ENCODE data around the gene RNASE1.
"Not testable (repeated sequence)": the region's sequence is repeated elsewhere in the genome, so short reads cannot be mapped to it uniquely, and the experiment has no call there.

The RNASE1 gene

DNA sequence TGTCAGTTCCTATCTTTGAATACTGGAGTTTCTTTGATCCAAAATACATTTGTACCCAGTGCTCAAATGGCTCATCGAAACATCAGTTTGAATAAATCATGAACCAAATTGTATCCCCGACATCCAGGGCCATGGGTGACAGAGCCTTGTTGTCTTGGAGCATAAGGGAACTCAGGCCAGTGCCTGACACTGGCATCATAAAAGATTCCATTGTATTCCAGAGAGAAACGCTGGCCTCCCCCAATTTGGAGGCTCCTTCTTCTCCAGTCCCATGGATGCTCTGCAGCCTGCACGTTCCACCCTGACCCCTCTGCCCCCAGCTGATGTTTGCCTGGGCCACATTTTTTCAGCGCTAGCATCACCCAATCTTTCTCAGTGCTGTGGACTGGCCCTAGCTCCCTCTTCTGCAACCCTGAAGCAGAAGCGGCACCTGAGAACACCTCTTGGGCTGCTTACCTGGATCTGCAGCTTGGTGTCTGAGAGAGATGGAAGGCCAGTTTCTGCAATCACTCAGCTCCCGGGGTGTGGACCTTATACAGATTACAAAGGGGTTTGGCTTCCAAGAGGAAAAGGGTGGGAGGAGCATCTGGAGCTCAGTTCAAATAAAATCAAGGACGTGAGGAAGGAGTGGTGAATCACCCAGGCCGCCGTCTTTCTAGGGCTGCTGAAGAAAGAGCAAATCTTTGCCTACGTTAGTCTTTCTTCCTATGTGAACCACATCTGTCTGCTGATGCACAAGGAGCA, at the start of gene RNASE1:
RNASE1 (minus strand) TSS at position 504 of the 744 bp plus-strand sequence. CDS start 776 bp downstream, outside the sequence.
- DNase-seq (ENCODE audit: low read depth, low spot score): no peak

GRCh38 chr14:20848955-20849570, 46.4 kb upstream of the RNASE1 start:
- DNase-seq (ENCODE audit: low read depth, low spot score): no peak

GRCh38 chr14:20848316-20848954, 45.8 kb upstream of the RNASE1 start:
- no peak for DNase-seq (ENCODE audit: low read depth, low spot score)

GRCh38 chr14:20846560-20846959, 43.9 kb upstream of the RNASE1 start:
- DNase-seq (ENCODE audit: low read depth, low spot score): no peak

DNA sequence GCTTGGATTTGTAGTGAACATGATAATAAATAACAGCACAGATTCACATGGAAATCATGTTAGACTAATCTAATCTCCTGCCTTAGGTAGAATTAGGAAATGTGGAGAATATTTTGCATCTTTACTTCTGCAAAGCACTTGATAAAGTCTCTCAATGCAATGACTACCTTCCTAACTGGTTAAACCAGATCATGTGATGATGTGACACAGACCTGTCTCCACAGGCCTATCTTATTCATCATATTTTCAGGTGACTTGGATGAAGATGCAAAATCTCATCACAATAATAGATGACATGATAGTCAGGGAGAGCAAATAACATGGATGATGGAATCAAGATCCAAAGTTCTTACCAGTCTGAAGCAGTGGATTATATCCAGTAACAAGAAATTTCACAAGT, 38.5 kb upstream of the RNASE1 start:
- no peak for DNase-seq (ENCODE audit: low read depth, low spot score)

DNA sequence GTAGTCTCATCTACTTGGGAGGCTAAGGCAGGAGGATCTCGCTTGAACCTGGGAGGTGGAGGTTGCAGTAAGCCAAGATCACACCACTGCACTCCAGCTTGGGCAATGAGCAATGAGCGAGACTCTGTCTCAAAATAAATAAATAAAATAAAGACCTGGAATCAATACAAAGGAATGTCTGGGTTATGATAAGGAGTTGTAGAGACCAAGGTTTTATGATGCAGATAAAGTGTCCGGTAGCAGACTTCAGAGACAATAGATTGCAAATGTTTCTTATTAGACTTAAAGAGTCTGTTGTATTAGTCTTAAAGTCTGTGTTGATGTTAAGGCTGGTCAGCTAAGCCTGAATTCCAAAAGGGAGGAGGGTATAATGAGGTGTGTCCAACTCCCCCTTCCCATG, 35.2 kb upstream of the RNASE1 start:
- DNase-seq (ENCODE audit: low read depth, low spot score): no peak

DNA sequence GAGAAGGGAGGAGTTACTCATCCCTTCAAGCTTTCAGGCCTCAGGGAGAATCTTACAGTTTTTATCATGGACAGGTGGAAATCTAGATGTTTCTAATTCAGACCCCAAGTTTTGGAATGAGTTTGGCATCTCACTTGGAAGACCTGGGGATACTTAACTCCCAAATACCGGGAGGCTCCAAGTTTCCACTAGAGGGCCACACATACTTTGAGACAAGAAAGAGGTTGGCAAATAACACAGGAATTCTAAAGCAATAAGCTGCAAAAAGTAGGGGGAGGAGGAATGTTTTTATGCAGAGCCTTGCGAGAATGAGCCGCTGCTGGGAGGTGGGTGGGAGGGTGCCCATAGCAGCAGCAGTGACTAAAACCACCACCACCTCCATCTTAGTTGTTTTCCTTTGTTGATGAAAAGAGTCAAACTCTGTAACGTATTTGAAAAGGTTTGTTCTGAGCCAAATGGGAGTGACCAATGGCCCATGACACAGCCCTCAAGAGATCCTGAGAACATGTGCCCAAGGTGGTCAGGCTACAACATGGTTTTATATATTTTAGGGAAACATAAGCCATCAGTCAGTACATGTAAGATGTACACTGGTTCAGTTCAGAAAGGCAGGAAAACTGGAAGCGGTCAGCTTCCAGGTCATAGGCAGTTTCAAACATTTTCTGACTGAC, 34.2 kb upstream of the RNASE1 start:
- DNase-seq (ENCODE audit: low read depth, low spot score): no peak

GRCh38 chr14:20834899-20835298, 32.3 kb upstream of the RNASE1 start:
- DNase-seq (ENCODE audit: low read depth, low spot score): no peak

GRCh38 chr14:20830831-20831230, 28.2 kb upstream of the RNASE1 start:
- DNase-seq (ENCODE audit: low read depth, low spot score): no peak

DNA sequence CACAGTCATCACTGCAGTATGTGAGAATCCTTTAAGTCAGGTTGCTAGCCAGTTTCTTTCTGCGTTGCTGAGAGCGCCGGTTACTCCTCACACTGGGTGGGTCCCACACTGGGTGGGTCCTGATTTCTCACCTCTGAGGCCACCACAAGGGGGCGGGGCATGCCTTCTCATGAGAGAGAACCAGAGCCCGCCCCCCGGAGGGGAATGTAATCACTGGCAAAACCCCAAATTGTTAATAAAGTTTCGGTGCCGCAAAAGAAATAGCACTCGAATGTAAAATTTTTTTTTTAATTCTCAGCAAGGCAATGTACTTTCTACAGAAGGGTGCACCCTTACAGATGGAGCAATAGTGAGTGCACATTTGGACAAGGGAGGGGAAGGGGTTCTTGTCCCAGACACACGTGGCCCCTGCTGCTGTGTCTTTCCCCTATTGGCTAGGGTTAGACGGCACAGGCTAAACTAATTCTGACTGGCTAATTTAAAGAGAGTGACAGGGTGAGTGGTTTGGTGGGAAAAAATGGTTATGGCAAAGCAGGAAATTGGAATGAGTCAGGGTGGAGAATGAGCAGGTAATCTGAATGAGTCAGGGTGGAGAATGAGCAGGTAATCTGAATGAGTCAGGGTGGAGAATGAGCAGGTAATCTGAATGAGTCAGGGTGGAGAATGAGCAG, 25.5 kb upstream of the RNASE1 start:
- not testable (repeated sequence) for DNase-seq (ENCODE audit: low read depth, low spot score)

- no peak for DNase-seq (ENCODE audit: low read depth, low spot score)
Measured at GRCh38 chr14:20827326-20827725, 24.7 kb upstream of the RNASE1 start.

GRCh38 chr14:20826666-20827065, 24.0 kb upstream of the RNASE1 start:
- DNase-seq (ENCODE audit: low read depth, low spot score): not testable (repeated sequence)

- DNase-seq (ENCODE audit: low read depth, low spot score): no peak
Measured at GRCh38 chr14:20823859-20824258, 21.2 kb upstream of the RNASE1 start.

- DNase-seq (ENCODE audit: low read depth, low spot score): not testable (repeated sequence)
Measured at GRCh38 chr14:20821521-20822108, 19.0 kb upstream of the RNASE1 start.

DNA sequence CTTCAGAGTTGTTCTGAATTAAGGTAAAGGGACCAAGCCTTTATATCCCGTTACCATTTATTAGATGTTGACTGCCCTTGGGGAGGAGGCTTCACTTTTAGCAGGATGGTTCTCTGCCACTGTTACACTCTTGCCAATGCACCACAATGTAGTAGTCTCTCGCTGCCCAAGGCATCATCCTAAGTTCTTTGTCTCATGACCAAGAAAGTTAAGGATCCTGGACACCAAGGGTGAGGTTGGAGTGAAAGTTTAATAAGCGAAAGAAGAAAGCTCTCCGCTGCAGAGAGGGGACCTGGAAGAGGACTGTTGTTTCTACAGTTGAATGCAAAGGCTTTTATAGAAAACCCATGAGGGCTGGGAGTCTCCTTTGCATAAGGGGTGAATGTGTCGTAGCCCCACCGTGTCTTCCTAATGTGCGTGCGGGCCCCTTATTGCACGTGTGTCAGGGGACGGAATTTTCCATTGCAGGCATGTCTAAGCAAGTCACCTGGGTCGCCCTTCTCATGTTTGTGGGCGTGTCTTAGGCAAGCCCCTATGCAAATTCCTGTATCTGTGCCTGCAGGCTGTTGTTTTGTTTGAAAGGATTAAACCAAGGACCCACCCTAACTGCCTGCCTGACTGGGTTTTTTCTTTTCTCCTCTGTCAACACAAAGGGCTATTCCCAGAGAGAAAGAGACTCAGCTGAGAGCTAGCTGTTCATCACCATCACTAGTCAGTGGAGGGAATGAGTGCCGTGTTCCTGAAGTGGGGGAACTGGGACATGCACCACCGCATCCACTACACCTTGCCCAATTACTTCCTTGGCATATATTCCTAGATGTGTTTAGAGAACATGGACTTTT, 17.6 kb upstream of the RNASE1 start:
- no peak for DNase-seq (ENCODE audit: low read depth, low spot score)

GRCh38 chr14:20818861-20819260, 16.2 kb upstream of the RNASE1 start:
- DNase-seq (ENCODE audit: low read depth, low spot score): no peak

DNA sequence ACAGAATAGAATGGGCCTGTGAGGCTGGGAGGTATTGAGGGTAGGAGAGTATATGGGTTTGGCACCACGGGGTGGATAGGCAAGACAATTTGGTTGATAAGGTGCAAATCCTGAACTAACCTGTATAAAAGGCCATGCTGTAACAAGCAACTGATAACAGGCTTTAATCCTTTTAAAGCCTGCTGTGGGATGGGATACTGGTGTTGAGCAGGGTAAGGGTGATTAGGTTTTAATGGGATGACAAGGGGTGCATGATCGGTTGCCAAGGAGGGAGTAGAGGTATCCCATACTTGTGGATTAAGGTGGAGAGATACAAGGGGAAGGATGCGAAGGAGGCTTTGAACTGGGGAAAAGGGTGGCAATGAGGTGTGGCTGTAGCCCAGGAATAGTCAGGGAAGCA, 13.3 kb upstream of the RNASE1 start:
- not testable (repeated sequence) for DNase-seq (ENCODE audit: low read depth, low spot score)

- no peak for DNase-seq (ENCODE audit: low read depth, low spot score)
Measured at GRCh38 chr14:20811986-20812975, 9.6 kb upstream of the RNASE1 start.

DNA sequence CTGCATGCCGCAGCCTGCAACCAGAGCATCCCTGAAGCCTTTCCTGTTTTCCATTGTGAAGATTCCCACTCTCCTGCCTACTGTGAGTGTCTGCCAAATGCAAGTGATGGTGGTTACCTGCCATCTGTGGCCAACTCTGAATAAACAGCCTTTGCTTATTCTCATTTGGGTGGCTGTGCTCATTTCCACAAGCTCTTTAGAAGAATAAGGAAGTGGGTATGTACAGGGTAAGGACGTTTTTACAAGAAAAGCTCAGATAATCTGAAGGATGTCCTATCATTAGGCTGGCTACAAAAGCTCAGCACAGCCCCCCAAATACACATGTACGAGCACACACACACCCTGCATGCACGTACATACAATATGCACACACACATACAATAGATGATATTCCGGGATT, 7.3 kb upstream of the RNASE1 start:
- DNase-seq (ENCODE audit: low read depth, low spot score): no peak

Data from brain pericyte (primary cell).